HG03520 (cell line): ENCODE measurements around the gene PLCD3.

ENCODE experiments used
- ATAC-seq: cut with Tn5 transposase; IDR thresholded peaks from one replicate; pipeline ENCODE4 v1.9.1; 2021; ENCODE audit warnings: mild to moderate bottlenecking, moderate library complexity; ENCODE audit not compliant: unreplicated experiment

The PLCD3 gene

GRCh38 chr17:45104907-45105624, 27.2 kb downstream of the PLCD3 start:
- no peak for ATAC-seq

DNA sequence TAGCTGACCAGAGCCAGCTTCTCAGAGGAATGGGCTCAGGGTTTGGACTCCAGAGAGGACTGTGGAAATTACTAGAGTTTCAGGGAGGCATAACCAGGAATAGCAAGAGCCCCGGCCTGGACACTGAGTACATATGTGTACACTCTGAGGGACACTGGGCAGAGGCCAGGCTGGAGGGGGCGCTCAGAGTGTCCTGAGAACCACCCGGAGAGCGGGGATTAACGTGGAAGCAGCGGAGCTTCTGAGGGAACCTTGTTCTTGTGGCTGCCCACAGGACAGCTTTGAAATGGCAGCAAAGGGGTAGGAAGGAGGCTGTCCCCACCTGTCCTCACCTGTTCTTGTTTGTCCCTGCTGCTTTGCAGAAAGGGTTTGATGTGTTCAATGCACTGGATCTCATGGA, 27.8 kb downstream of the PLCD3 start:
- ATAC-seq, result no peak

GRCh38 chr17:45104029-45104428, 28.3 kb downstream of the PLCD3 start:
- no peak for ATAC-seq

DNA sequence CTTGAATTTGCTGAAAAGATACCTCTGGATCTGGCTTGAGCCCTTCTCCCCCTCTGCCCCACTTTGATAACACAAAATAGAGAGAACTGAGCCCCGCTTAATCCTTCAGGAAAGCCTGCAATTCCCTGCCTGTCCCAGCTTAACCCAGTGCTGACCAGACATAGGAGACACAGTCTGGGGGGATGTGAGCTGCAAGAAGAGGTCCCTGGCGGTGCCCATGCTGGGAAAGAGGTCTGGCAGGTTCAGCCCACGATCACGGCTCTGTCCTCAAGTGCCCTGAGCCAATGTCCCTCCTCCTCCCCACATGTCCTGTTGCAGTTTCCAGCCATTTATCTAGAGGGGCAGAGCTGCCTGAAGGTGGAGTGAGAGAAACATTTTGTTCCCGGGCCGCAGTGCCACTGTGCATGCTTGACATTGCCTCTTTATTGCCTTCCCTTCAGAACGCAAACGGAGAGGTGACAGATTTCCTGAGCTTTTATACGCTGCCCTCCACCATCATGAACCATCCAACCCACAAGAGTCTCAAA, 29.0 kb downstream of the PLCD3 start:
- ATAC-seq, result no peak

GRCh38 chr17:45102856-45103255, 29.5 kb downstream of the PLCD3 start:
- no peak for ATAC-seq

DNA sequence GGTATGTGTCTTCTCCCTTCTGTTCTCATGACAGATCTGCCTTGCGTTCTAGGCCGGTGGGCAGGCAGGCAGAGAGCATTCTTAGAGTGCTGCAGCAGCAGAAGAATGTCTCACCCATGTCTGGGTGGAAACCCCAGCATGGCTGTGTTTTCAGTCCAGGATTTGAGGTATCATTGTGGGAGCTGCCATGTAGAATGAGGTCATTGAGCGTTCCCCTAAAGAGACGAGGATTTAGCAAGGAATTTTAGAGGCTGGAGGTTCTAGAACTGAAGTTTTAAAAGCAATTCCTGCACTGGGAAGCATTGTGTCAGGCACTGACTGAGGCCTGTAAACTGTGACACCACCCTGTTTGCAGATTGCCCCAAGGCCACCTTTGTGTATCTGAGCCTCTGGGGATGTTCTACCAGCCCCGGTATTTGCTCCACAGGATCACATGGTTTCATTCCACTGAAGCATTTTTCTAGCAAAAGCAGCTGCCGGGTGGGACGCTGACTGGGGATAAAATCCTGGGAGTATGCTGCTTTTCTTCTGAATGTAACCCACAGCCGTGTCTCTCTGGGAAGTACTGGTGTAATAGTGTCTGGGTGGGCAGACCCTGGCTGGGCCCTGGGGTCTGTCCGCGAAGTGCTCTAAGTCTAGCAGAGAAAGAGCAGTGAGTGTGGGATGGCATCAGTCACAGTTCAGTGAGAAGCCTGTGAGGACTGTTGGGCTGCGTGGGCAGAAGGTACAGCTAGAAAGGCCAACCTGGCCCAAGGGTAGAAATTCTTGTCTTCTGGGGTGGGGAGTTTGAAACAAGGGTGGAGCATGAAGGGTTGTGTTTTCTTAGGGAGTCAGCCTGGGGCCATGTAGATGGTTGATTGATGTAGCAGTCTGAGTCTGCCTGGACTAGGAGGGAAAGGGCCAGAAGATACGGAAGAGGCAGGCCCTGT, 30.2 kb downstream of the PLCD3 start:
- no peak for ATAC-seq

- no peak for ATAC-seq
Observed at GRCh38 chr17:45101546-45101882, 30.8 kb downstream of the PLCD3 start.

DNA sequence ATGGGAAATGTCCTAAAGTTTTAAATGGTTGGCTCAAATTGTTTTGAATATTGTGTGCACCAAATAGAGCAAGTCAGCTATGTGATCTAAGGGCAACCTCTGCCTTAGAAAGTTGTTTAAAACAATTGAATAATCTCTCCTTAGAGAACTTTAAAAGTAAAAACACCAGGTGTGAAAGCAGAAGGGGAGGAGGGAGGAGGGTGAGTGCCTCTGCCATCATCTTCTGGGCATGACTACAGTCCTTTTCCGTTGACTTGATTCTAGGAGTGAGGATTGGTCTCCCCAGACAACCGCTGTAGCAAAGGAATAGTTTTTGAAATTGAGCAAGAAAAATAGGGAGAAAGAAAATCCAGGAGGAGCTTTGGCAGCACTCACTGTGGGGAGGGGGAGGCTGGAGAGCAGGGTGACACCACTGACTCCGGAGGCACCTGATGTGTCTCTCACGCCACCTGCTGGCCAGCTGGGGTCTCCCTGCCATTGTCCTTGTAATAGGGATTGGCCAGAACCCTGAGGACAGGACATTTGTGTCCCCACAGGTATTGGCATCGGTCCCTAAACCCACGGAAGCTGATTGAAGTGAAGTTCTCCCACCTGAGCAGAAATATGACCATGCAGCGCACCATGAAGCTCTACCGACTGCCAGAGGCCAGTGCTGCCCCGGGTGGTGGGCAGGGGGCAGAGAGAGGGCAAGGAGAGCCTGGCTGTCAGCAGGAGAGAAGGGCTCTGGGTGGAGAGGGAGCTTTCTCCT, 33.3 kb downstream of the PLCD3 start:
- ATAC-seq, result no peak

DNA sequence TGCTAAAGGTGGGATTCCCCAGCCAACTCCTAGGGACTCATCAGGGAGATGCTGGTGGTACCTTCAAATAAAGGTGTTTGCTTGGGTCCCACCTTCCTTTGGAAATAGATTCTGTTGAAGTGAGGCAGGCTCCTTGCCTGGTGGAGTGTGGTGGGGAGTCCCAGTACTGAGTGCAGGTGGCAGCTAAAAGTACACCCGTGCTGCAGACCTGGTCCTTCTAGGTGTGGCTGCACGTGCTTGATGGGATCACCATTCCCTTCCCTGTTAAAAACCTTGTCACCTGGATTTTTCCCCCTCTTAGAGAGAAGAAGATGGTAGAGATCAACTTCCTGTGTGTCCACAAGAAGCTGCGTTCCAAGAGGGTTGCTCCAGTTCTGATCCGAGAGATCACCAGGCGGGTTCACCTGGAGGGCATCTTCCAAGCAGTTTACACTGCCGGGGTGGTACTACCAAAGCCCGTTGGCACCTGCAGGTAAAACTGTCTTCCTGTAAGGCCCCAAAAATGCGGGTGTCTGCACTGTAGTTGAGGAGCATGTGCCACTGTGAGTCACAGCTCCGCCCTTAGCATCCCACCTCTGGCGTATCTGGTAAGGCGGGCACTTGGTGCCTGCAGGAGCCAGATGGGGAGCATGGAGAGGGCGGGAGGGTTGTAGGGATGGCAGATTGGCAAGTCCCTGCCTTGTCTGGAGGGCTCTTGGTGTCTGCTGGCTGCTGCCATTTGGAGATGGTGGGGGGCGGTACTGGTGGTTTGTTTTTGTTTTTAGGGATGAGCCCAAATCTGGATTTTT, 34.0 kb downstream of the PLCD3 start:
- no peak for ATAC-seq

DNA sequence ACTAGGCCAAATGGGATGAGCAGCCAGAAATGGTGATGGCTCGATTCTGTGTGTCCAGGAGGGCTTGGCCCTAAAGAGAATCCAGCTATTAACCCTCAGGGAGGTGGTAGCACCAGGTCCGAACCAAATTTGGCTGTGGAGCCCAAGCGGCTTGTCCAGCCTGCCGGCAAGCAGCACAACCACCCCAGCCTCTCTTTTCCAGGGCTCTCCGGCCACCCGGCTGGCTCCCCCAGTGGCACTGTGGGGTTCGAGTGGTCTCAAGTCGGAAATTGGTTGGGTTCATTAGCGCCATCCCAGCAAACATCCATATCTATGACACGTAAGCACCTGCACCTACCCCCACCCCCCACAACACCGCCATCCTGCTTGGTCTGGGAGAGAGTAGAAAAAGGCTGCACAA, 35.4 kb downstream of the PLCD3 start:
- no peak for ATAC-seq

DNA sequence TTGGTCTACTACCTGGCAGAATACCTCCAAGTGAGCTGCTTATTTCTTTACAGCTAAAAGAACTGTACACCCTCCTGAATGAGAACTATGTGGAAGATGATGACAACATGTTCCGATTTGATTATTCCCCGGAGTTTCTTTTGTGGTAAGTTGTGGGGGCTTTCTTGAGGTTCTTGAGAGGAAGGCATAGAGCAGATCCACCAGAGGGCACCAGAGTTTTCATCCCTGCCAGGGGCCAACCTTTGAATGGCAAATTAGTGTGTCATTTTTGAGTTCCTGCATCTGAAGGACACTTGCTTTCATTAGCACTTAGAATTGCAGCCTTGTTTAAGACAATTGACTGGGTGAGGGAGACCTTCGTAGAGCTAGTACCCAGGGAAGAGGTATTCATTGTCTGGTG, 36.2 kb downstream of the PLCD3 start:
- no peak for ATAC-seq

- ATAC-seq, result no peak
Observed at GRCh38 chr17:45093444-45094110, 38.7 kb downstream of the PLCD3 start.

DNA sequence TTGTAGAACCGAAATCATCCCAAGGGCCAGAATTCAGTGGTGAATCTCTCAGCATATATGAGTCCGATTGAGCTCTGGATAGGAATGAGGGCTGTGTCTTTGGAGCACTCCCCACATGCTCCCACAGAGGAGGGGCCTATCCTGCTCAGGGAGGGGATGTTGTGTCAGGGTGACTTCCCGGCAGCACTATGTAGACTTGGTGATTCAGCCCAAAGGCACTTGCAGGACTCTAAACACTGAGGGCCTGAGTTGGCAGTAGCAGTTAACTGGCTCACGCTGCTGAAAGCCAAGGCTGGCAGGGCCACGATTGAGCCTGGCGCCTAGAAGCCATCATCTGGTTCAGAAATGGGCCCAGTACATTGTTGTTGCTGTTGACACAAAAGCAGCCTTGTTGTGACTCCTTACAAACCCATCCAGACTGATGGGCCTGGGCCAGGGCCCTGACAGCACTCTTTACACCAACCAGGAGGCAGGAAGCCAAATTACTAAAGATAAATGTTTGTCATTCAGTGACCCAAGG, 39.3 kb downstream of the PLCD3 start:
- ATAC-seq, result no peak

DNA sequence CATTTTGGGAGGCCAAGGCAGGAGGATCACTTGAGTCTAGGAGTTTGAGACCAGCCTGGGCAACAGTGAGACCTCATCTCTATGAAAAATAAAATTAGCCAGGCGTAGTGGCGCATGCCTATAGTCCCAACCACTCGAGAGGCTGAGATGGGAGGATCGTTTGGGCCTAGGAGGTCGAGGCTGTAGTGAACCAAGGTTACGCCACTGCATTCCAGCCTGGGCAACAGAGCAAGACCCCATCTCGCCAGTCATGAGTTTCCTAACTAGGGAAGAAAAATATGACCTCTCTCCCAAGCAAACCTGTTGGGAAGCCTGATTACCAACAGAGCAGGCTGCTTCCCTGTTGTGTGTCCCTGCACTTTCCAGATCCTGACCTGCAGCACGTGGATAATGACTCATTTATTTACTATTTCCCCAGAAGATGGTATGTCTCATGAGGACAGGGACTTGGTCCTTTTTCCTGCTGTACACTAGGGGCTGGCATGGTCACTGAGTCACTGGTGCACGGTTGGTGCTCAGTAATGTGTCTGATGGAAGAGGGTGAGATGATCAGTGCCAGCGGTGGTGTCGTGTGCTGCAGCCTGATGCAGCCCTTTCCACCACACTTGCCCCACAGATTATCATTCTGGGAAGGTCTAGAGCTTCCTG, 40.4 kb downstream of the PLCD3 start:
- no peak for ATAC-seq

- no peak for ATAC-seq
Observed at GRCh38 chr17:45090711-45091110, 41.6 kb downstream of the PLCD3 start.

DNA sequence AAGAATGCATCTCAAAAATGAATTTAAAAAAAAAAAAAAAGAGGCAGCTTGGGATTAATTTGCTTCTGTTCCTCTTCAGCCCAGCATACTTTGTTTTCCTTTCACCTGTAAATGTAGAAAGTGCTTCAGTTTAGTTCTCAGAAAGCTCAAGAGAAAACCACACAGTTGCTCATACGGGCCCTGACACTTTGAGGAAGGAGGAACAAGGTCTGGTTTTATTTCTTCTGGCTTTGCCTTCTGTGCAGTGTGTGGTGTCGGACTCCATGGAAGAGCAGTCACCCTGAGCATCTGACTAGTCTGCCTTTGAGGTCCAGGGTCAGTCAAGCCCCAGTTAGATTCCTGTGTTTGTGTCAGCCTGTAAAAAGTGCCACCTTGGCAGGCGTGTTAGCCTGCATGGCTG, 43.6 kb downstream of the PLCD3 start:
- ATAC-seq, result no peak

DNA sequence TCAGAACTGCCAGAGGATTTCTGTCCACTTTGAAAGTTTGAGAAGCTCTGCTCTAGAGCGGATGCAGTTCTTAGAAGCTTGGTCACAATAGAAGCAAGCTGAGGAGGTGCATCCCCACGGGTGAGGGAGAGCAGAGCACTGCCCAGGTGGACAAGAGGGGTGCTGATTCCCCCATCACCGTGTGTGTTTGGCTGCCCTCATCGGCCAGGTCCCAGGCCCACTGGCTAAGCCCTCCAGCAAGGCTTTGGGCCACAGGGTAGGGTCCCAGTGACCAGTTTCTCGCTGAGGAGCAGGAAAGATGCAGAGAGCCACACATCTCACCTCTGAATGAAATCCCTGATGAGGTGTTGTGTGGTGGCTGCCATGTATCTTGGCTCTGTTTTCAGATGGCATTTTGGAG, 44.3 kb downstream of the PLCD3 start:
- ATAC-seq, result no peak

- no peak for ATAC-seq
Observed at GRCh38 chr17:45087504-45087975, 44.8 kb downstream of the PLCD3 start.

GRCh38 chr17:45086865-45087503, 45.3 kb downstream of the PLCD3 start:
- ATAC-seq, result no peak
